ENCODE data around the gene EXOC3.

GRCh38 chr5:464446-464842 lies 21.5 kb downstream of the EXOC3 start:
- TF ChIP-seq YY1 (IDR thresholded peaks at IDR 0.05; ENCODE audit: insufficient read depth, insufficient read length) (no peak), ZNF274 (IDR thresholded peaks at IDR 0.05; ENCODE audit: low read depth, low read length) (no peak)

Measured in NT2/D1 (cell line).